ENCODE data around the gene AREL1. TPM values are rescaled to one million over a fixed set of nuclear protein-coding genes. Genes with fewer than 3 reads are reported as not detected.

The AREL1 gene
- polyA plus RNA-seq, 12 donors: 15.4 to 25.0 (median 19.9) TPM; not detected in 1

- DNase-seq: no peak
Observed at GRCh38 chr14:74703043-74703442, 9.8 kb downstream of the AREL1 start.

GRCh38 chr14:74702293-74702692 lies 10.6 kb downstream of the AREL1 start:
- DNase-seq: no peak

DNA sequence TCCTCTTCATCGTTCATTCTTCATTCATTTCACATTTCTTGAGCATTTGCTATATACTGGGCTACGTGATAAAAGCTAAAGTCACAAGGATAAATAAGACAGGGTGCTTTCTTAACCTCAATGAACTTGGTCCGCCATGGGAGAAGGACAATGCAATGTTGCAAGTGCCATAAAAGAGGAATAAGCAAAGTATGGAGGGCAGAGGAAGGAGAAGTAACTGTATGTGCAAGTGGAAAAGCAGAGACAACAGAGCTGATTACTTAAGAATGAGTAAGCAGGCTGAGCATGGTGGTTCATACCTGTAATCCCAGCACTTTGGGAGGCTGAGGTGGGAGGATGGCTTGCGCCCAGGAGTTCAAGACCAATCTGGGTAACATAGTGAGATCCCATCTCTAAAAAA lies 14.4 kb downstream of the AREL1 start:
- DNase-seq: no peak

GRCh38 chr14:74697976-74698375 lies 14.9 kb downstream of the AREL1 start:
- no peak for DNase-seq

GRCh38 chr14:74697543-74697942 lies 15.3 kb downstream of the AREL1 start:
- DNase-seq: no peak

GRCh38 chr14:74697011-74697410 lies 15.9 kb downstream of the AREL1 start:
- DNase-seq: no peak

DNA sequence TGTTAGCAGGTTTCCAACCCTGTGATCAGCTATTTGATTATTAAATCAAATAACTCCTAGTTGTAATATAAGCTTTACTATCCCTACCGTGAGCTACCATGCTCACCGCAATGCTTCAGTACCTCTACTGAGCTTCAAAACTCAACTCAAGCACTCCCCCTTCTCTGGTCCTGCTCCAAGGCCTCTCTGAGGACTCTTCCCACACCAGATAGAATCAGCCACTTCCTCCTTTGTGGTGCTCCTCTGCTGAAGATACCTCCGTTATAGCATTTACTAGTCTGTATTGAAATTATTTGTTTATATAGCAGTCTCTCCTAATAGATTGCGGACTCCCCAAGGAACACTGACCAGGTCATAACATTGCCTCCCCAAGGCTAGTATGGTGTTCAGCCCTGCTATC lies 17.5 kb downstream of the AREL1 start:
- DNase-seq: no peak

- DNase-seq: no peak
Observed at GRCh38 chr14:74693191-74693590, 19.7 kb downstream of the AREL1 start.

GRCh38 chr14:74691456-74691855 lies 21.4 kb downstream of the AREL1 start:
- DNase-seq: no peak

- DNase-seq: no peak
Observed at GRCh38 chr14:74685921-74686678, 26.8 kb downstream of the AREL1 start.

GRCh38 chr14:74685056-74685455 lies 27.8 kb downstream of the AREL1 start:
- no peak for DNase-seq

DNA sequence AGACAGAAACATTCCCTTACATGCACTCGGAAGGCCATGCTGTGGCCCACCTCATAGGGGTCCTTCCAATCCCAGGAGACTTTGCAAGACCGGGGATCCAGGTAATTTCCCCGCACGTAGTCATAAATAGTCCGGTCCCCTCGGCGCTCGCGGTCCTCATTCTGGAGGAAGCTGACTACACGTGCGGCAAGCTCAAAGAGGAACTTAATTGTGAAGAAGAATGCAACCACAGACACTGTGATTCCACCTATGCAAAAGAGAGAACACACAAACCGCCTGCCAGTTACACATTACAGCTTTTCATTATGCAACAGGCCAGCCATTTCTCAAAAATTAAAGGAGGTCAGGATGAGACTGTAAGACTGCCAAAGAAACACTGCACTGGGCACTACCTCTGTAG lies 28.4 kb downstream of the AREL1 start:
- DNase-seq: no peak

- DNase-seq: no peak
Observed at GRCh38 chr14:74683406-74683805, 29.5 kb downstream of the AREL1 start.

- no peak for DNase-seq
Observed at GRCh38 chr14:74682169-74682952, 30.5 kb downstream of the AREL1 start.

GRCh38 chr14:74675219-74675618 lies 37.7 kb downstream of the AREL1 start:
- no peak for DNase-seq

- DNase-seq: no peak
Observed at GRCh38 chr14:74673768-74674167, 39.1 kb downstream of the AREL1 start.

GRCh38 chr14:74671789-74672188 lies 41.1 kb downstream of the AREL1 start:
- no peak for DNase-seq

DNA sequence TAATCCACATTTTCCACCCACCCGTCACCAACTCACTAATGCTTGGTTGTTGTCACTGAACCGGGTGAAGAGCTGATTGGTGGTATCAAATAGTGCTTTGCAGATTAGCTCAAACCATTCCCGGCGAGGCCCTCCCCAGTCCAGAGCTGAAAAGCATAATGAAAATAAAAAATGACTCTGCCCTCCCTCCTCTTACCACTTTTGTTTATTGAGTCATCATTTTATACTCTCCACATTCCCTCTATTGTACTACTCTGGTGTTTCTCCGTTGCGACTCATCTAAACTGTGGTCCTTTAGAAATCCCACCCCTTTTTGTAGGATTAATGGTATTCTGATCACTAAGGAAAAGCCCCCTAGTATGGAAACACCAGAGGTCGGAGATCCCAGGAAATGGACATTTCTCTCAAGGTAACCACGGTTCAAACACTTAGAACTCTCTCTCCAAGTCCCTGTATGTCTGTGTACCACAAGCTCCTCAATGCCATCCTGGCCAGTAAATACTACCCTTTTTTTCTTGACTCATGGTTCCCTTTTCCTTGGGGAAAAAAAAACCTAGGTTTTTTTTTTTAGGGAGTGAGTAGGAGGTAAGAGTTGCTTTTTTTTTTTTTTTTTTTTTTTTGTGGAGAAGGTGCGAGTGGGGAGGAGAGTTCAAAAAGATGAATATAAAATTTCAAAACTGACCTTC lies 42.0 kb downstream of the AREL1 start:
- no peak for DNase-seq

GRCh38 chr14:74669846-74670245 lies 43.0 kb downstream of the AREL1 start:
- DNase-seq: no peak

GRCh38 chr14:74669256-74669655 lies 43.6 kb downstream of the AREL1 start:
- DNase-seq: no peak

DNA sequence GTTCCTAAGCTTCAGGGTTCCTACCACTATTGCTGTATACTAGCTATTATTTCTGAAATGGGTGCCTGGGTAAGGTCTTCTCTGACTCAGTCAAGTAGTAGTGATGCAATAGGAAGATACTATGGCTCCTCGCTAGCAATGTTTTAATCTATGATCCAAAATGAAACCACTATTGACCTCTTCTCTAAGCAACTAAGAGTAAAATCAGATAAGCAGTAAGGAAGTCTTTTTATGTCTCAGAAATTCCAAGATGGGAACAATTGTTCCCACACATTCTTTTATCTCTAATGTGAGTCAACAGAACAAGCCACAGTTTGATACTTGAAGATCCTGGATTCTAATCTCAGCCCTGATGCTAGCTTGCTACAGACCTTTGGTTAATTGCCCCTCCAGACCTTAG lies 45.1 kb downstream of the AREL1 start:
- no peak for DNase-seq

- DNase-seq: no peak
Observed at GRCh38 chr14:74664717-74665116, 48.2 kb downstream of the AREL1 start.

- DNase-seq: no peak
Observed at GRCh38 chr14:74663884-74664283, 49.0 kb downstream of the AREL1 start.

All from muscle of arm (tissue), 12 donors.